HPDE6-E6E7 (cell line): ENCODE results near the gene PTPRJ.

Source experiments
- DNase-seq: peaks from one replicate; pipeline ENCODE4 v3.0.0; 2011; ENCODE audit warnings: missing footprints; ENCODE audit errors: extremely low spot score

The PTPRJ gene

GRCh38 chr11:48093323-48093722 lies 113.0 kb downstream of the PTPRJ start:
- no peak for DNase-seq

DNA sequence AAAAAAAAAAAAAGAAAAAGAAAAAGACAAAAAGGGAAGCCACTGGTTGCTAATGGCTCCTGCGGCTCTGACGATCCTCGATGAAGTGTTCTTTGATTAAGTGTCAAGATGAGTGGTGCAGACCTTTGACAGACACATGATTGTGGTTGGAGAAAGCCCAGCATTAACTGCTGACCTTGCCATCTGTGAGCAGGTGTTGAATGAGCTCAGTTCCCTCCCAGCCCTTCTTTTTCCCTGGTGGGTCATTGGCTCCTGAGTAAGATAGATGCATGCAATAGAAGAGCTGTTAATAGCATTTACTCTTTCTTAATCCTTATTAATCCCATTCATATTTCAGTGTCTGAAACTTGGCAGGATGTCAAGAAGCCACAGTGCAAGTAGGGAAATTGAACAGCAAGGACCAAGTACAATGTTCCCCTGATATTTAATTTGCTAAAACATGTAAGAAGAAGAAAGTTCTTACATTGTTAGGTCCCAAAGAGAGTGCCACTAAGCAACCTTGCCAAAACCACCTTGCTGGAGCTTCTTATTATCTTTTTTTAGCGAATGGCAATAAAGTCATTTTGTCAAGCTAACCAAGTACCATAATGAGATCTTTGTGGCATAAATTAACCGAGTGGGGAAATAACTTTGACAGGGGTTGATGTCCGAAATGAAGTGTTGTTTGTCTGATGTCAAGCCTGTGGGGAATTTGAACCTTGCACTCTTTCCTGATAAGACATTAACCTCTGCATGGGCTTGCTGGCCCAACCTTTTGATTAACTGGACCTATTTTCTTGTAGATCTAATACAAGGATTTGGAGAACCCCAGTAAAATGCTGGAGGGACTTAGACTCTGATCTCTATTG lies 113.7 kb downstream of the PTPRJ start:
- DNase-seq: no peak

DNA sequence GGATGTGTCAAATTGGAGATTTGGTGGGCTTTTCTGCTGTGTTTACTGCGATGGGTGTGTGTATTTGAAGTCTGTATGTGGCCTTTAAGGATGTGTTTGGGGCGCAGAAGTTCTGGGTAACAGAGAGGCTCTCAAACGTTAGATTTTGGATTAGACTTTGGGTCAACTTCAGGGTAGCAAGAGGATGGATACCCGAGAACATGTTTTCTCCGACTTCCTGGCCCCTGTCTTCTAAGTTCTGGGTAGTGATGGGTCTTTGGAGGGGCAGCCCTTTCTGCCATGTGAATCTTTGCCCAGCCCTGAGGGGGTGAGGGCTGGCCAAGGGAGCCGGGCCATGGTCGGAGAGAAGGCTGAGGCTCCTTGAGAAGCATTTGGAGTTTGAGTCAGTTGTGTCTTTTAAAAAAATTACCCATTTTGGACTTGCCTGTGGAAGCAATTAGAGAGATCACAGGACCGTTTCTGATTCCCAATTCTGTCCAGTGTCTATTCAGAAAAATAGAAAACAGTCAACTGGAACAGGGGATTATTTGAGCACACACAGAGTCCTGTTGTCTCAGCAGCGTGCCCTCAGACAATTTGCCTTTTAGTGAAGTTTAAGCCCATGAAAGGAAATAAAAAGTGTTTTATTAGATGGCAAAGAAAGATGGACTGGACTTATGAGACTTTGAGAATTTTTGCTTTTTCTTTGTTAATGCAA lies 114.4 kb downstream of the PTPRJ start:
- no peak for DNase-seq

- no peak for DNase-seq
Measured at GRCh38 chr11:48095779-48096470, 115.6 kb downstream of the PTPRJ start.

DNA sequence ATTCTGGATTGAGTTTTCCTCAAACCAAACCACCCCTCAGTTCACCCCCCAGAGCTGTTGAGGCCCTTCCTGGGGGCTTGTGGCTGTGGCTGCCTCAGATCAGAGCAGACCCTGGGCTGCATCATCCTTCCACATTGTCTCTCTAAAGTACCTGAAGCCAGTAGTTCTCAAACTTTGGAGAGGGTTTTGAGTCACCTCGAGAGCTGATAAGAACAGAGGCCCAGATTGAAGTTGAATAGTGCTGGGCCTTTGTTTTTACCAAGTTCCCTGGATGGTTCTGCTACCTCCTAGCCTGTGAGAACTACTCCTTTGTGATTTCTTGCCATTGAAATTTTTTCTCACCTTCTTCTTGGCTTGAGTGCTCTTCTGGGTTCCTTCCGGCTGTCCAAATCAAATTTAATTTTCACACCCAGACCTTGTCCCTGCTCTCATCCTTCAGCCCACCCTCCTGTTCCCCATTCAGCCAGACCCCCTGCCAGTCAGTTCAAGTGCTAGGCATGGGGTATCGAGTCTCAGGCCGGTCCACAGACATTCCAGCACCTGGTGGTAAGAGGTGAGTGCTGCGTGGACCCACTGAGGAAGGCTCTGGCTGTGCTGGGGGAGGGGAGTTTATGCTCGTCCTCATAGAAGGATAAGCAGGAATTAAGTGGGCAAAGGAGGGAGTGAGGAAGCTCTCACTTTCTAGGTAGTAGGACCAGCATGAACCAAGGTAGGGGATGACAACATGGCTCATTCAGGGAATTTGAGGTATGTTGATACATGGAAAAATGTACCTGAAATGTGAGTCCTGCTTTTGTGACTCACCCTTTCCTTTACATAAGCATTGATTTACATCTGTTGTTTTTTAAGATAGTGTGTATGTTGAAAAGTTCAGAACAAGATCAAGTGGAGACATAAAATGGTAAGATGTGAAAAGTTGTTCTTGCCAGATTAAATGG lies 116.5 kb downstream of the PTPRJ start:
- DNase-seq: peak; percentile 35

DNA sequence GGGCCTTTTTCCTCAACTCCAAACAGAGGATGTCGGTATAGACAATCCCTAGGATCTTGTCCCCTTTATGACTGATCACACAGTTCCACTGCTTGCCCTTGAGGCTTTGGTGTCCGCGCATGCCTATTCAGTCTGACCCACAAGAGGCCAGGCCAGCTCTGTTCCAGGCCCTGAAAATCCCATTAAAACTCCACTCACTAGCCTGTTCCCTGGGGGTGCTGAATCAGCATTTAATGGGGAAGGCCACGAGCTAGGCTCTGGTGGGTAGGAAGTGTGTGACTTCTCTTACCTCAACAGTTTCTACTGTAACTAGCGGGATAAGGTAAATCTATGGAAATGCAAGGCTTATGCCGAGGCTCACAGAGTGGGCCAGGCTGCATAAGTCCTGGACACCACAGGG lies 117.7 kb downstream of the PTPRJ start:
- DNase-seq: no peak

DNA sequence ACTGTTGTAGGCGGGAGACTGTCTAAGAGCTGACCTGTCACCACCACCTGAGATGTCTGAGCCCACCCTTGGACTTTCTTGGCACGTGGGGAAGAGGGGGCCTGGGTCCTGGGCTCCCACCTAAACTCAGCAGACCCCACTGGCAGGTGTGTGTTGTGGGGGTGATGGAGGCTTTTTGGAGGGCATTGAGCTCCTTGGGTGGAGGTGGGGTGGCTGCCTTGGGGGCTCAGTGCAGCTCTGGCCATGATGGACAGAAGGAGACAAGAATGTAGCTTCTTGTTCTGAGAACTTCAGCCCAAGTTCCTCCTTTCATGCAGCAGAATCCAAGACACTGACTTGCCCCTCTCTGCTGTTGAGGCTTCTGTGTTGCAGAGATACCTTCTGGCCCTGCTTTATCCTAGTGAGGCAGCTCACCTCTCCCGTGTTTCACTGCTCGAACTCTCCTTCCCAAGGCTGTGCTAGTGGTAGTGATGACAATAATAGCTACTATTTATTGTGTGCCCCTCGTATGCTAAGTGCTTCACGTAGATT lies 119.6 kb downstream of the PTPRJ start:
- no peak for DNase-seq

GRCh38 chr11:48101044-48101733 lies 120.8 kb downstream of the PTPRJ start:
- DNase-seq: no peak

DNA sequence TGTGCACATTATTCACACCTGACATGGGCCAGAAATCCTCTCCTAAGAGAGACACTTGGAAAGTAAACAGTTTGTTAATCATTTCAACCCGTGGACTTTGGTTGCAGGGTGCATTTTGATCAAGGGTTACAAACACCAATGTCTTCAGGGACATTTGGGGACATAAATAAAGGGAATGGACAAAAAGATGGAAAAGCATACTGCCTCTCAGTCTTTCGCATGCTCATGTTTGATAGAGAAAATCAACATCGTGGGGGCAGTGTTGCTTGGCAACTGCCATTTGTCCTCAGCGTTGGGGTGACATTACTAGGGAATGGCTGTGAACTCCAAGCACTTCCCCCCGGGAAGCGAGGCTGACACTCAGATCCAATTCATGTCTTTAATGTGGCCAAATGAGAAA lies 121.6 kb downstream of the PTPRJ start:
- no peak for DNase-seq

- no peak for DNase-seq
Measured at GRCh38 chr11:48103621-48104567, 123.5 kb downstream of the PTPRJ start.

DNA sequence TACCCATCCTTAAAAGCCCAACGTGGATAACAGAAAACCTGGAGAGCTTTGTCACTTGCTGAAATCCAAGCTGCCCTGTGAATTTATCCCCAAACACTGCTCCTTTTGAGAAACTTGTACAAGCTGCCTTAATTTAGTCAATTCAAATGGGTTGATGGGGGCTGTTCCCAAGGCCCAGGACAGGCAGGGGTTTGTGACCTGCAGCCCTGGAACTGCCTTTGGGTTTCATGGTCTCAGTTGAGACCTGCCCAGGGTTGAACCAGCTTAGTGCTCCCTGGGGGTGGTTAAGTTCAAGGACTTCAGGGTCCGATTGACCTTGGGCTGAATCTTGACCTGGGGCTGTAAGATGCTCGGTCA lies 124.2 kb downstream of the PTPRJ start:
- DNase-seq: no peak

- DNase-seq: no peak
Measured at GRCh38 chr11:48105096-48105990, 125.0 kb downstream of the PTPRJ start.

- no peak for DNase-seq
Measured at GRCh38 chr11:48106166-48106565, 125.8 kb downstream of the PTPRJ start.

GRCh38 chr11:48107188-48107704 lies 126.9 kb downstream of the PTPRJ start:
- DNase-seq: no peak

GRCh38 chr11:48108231-48109045 lies 128.1 kb downstream of the PTPRJ start:
- no peak for DNase-seq

DNA sequence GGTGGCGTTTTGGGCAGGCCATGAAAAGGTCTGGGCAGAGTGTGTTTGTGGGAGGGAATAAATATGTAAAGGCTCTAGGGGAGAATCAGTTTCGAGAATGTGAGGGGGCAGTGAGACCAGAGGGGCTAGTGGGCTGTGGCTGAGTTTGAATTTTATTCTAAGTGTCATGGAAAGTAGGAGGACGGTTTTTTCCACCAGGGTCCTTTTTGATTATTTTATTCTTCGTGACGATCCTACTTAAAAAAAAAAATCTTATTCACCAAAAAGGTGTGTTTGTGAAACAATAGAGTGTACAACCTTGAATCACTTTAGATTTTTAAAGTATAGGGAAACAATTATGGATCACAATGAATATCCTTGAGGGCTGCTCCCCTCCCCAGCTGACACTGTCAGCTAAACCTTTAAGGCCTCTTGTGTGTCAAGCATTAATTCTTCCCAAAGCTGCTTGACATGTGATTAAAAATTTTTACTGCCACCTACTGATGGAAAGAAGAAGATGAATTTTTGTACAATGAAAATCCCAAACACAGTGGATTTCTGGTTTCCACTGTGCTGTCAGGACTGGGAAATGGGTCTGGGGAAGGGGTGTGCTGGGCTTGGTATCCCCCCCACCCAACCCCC lies 128.8 kb downstream of the PTPRJ start:
- DNase-seq: peak; percentile 51

GRCh38 chr11:48110509-48110766 lies 130.1 kb downstream of the PTPRJ start:
- no peak for DNase-seq
